Left ventricle myocardium inferior (tissue), 1 donor: ENCODE data around the gene TPRA1. TPM values are rescaled to one million over a fixed set of nuclear protein-coding genes. Genes with fewer than 3 reads are reported as not detected.

ENCODE experiments used
- DNase-seq: peaks from one replicate; pipeline ENCODE4 v3.0.0-alpha.2; 2020
- H3K27ac ChIP-seq: fragments of 200-600 bp; replicated peaks from 2 replicates; pipeline ENCODE4 v1.8.0; 2021
- H3K27me3 ChIP-seq: fragments of 200-600 bp; 2 replicates; pipeline ENCODE4 v1.8.0; 2021; ENCODE audit warnings: low read depth
- H3K36me3 ChIP-seq: fragments of 200-600 bp; 2 replicates; pipeline ENCODE4 v1.8.0; 2021
- H3K4me1 ChIP-seq: fragments of 200-600 bp; 2 replicates; pipeline ENCODE4 v1.8.0; 2021
- H3K4me3 ChIP-seq: fragments of 200-600 bp; 2 replicates; pipeline ENCODE4 v1.8.0; 2021; ENCODE audit warnings: mild to moderate bottlenecking, moderate library complexity
- H3K9me3 ChIP-seq: fragments of 200-600 bp; replicated peaks from 2 replicates; pipeline ENCODE4 v1.8.0; 2021
- CTCF ChIP-seq: fragments of 200-600 bp; IDR thresholded peaks from 2 replicates; pipeline ENCODE4 v1.8.0; 2021; ENCODE audit warnings: antibody characterized with exemption, mild to moderate bottlenecking, borderline replicate concordance
- intact Hi-C: fragments of 100-400 bp; cut with micrococcal nuclease; formaldehyde crosslinking; loops from one replicate; pipeline ENCODE4 v1.11.0; 2022
- total RNA-seq: library from RNA; stranded (reverse); fragmentation: NEBNext Ultra II Directional; extraction: Animal tissue kit (Norgen Biotek cat#: 25700); gene quantifications from one replicate; pipeline ENCODE4 v1.2.1, GENCODE V29; 2021
- donor health status: DM: no; HTN: yes; CAD: no; lungs with severe emphysema.

TPRA1 gene
- total RNA-seq, 1 donor from 2014 or later = 17.4 TPM

- no peak for DNase-seq
- no peak overlapping the region for H3K27ac ChIP-seq
- no peaks in the 10 kb centered on the region for H3K27me3 ChIP-seq
- peaks cover 15% of the 10 kb centered on the region for H3K4me1 ChIP-seq
- no peak for TF ChIP-seq CTCF
- H3K36me3 ChIP-seq = no peaks in the 10 kb centered on the region
- H3K9me3 ChIP-seq = no peaks in the 10 kb centered on the region
- no peak overlapping the region for H3K4me3 ChIP-seq
- intact Hi-C loops = loop anchor here (5.0 kb wide), 1 partner anchor 866 kb away; no protein-coding TSS in a partner anchor
Observed at GRCh38 chr3:127543441-127543840, 47.1 kb downstream of the TPRA1 start.

GRCh38 chr3:127542441-127542952 is 48.0 kb downstream of the TPRA1 start:
- TF ChIP-seq CTCF = no peak
- H3K27ac ChIP-seq = no peak overlapping the region
- H3K9me3 ChIP-seq = no peaks in the 10 kb centered on the region
- no peak overlapping the region for H3K4me3 ChIP-seq
- H3K4me1 ChIP-seq = peaks cover 9% of the 10 kb centered on the region
- DNase-seq = no peak
- intact Hi-C loops = loop anchor here (5.0 kb wide), 1 partner anchor 865 kb away; no protein-coding TSS in a partner anchor
- H3K36me3 ChIP-seq = no peaks in the 10 kb centered on the region
- H3K27me3 ChIP-seq = peaks cover 1% of the 10 kb centered on the region

GRCh38 chr3:127541320-127541719 is 49.2 kb downstream of the TPRA1 start:
- Histone ChIP-seq H3K4me3 (no peak overlapping the region), H3K27me3 (peaks cover 13% of the 10 kb centered on the region), H3K27ac (no peak overlapping the region), H3K36me3 (no peaks in the 10 kb centered on the region), H3K4me1 (peaks cover under 1% of the 10 kb centered on the region), H3K9me3 (no peaks in the 10 kb centered on the region)
- intact Hi-C loops = loop anchor here (5.0 kb wide), 1 partner anchor 864 kb away; no protein-coding TSS in a partner anchor
- DNase-seq = no peak
- no peak for TF ChIP-seq CTCF

- no peak overlapping the region for H3K27ac ChIP-seq
- no peak for TF ChIP-seq CTCF
- no peak overlapping the region for H3K4me3 ChIP-seq
- H3K4me1 ChIP-seq = no peaks in the 10 kb centered on the region
- no peaks in the 10 kb centered on the region for H3K36me3 ChIP-seq
- intact Hi-C loops = loop anchor here (5.0 kb wide), 1 partner anchor 862 kb away; no protein-coding TSS in a partner anchor
- peaks cover 17% of the 10 kb centered on the region for H3K27me3 ChIP-seq
- no peaks in the 10 kb centered on the region for H3K9me3 ChIP-seq
- DNase-seq = no peak
Observed at GRCh38 chr3:127539366-127540060, 51.0 kb downstream of the TPRA1 start.

GRCh38 chr3:127538569-127538968 is 52.0 kb downstream of the TPRA1 start:
- no peaks in the 10 kb centered on the region for H3K9me3 ChIP-seq
- H3K4me1 ChIP-seq = no peaks in the 10 kb centered on the region
- intact Hi-C loops = no loop called here
- H3K27me3 ChIP-seq = peaks cover 17% of the 10 kb centered on the region
- no peak for DNase-seq
- no peak overlapping the region for H3K27ac ChIP-seq
- no peaks in the 10 kb centered on the region for H3K36me3 ChIP-seq
- H3K4me3 ChIP-seq = no peak overlapping the region
- no peak for TF ChIP-seq CTCF
